Renal pelvis (tissue), 4 donors: ENCODE data around the gene EEF1AKMT3. TPM values are rescaled to one million over a fixed set of nuclear protein-coding genes. Genes with fewer than 3 reads are reported as not detected.
A peak's percentile ranks its signal among the peaks of the same experiment; 100 is the strongest.
"Not testable (repeated sequence)": the region's sequence is repeated elsewhere in the genome, so short reads cannot be mapped to it uniquely, and the experiment has no call there.

ENCODE experiments used
- DNase-seq: peaks from one replicate; pipeline ENCODE4 v3.0.0-alpha.2; 2013
- polyA plus RNA-seq, 3 donors: library from polyadenylated mRNA; unstranded; fragments of 120-200 nt; gene quantifications; one replicate each; pipeline ENCODE4 v1.2.1, GENCODE V29; 2013; ENCODE audit not compliant: insufficient read length in 3 of 3

Gene EEF1AKMT3
- polyA plus RNA-seq, 3 donors = 9.3 to 13.7 (median 13.4) TPM

- no peak for DNase-seq
These were observed 8.3 kb upstream of the EEF1AKMT3 start for GRCh38 chr12:57763881-57764661.

GRCh38 chr12:57764662-57765002 lies 7.8 kb upstream of the EEF1AKMT3 start:
- no peak for DNase-seq

DNA sequence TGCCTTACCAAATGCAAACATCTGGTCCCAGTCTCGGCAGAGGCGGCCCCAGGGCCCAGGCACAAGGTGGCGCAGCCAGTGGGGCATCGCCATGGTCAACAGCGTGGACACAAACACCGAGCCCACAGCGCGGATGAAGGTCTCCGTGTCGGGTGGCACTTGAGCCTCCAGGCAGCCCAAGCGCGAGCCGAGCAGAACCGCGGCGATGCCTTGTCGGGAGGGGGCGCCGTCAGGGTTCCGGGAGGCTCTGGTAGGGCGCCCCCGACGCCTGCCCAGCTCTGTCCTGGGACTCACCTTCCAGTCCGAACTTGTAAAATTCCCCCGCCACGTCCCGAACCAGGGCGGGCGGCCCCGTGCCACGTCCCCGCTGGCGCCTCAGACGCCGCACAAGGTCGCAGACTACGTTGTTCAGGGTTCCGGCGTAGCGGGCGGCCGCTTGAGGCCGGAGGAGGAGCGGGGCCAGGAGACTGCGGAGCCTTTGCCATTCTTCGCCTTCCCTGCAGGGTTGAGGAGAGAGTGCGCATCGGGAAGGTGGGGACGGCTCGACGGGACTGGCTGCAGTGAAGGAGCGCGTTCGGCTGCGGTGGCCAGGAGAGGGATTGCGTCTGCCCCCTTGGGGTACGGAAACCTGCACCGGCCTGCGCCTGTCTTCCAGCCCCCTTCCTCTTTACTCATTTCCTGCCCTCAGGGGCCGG lies 7.3 kb upstream of the EEF1AKMT3 start:
- no peak for DNase-seq

GRCh38 chr12:57765698-57766463 lies 6.5 kb upstream of the EEF1AKMT3 start:
- no peak for DNase-seq

GRCh38 chr12:57766464-57767304 lies 5.7 kb upstream of the EEF1AKMT3 start, which contains the start of gene CYP27B1:
CYP27B1 (minus strand) TSS chr12:57767078; CDS start chr12:57767041, 37 bp downstream.
- DNase-seq = no peak

DNA sequence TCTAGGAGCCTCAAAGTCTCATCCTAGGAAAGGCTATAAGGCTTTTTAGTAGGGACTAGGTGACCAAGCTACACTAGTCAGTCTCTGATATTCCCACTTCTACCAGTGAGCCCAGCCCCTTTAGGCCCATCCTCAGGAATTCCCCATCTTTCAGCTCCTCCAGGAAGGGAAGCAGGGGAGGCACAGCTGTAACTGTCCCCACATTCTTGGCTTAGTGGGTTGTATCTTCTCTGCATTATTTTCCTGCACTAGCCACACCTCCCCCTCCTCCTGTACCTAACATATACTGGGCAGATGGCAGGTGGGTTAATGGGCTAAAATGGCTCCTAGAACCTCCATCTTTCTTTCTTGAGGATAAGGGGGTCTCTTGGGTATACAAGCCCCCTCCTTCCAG lies 5.1 kb upstream of the EEF1AKMT3 start:
- DNase-seq = no peak

DNA sequence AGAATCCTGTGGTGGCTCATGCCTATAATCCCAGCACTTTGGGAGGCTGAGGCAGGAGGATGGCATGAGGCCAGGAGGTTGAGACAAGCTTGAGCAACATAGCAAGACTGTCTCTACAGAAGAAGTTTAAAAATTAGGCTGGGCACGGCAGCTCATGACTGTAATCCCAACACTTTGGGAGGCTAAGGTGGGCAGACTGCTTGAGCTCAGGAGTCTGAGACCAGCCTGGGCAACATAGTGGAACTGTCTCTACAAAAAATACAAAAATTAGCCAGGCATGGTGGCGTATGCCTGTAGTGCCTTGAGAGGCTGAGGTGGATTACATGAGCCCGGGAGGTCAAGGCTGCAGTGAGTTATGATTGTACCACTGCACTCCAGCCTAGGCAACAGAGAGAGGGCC lies 4.5 kb upstream of the EEF1AKMT3 start:
- DNase-seq = no peak

DNA sequence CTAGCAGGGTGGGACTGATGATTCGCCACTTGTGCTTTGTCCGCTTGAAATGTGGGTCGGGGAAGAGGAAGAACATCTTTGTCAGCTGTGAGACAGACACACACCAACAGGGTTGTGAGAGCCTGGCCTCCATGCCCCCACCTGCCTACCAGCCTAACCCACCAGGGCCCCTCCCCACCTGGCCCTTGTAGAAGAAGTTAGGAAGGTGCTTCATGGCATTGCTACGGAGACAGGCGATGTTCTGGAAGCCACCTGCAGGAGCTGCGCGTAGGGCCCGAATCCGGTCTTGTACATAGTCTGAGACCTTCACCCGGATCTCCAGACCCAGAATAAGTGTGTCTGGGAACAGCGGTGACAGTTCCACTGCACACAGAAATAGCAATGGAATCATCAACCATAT lies 2.8 kb upstream of the EEF1AKMT3 start:
- no peak for DNase-seq

DNA sequence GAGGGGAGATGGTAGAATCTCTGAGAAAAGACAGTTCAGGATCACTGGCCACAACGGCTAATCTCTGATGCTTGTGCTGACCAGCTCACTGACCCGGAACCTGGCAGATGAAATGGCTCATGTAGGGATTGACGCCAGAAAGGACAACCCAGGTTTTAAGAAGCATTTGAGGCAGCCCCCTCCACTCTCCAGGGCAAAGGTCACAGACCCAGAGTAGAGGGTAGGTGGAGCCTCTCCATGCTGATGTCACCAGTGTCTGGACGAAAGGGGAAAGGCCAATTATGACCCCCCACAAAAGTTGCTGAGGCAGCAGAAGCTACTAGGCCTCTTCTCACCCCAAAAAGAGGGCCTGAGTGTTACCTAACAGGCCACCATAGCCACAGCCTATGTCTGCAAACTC lies 1.7 kb upstream of the EEF1AKMT3 start:
- DNase-seq = no peak

DNA sequence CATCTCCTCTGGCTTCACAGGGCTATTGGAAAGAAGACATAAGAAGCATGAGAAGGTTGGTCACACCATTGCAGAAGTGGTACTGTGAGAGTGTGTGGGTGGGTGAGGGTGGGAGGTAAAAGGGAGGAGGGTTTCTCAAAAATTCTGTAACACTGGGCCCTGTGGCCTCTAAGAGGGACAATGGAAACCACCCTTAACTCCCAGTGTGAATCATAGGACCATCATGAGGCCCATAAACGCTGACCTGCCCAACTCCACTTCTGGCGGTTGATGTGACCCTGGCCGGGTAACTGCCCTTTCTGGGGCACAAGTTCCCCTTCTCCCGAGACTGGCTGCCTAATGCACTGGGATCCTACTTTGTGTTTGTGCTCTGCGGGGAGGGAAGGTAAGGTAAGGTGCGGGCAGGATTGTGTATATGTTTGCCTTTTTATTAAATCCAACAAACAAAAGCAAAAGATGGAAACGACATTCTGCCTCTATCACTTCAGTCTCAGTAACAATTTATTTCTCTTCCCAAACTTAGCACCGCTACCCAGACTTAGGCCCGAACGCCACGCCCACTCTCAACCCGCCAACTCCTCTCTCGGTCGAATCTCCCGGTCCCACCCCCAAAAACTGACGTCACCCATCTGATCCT lies 1.1 kb upstream of the EEF1AKMT3 start:
- peak; percentile 94 for DNase-seq

DNA sequence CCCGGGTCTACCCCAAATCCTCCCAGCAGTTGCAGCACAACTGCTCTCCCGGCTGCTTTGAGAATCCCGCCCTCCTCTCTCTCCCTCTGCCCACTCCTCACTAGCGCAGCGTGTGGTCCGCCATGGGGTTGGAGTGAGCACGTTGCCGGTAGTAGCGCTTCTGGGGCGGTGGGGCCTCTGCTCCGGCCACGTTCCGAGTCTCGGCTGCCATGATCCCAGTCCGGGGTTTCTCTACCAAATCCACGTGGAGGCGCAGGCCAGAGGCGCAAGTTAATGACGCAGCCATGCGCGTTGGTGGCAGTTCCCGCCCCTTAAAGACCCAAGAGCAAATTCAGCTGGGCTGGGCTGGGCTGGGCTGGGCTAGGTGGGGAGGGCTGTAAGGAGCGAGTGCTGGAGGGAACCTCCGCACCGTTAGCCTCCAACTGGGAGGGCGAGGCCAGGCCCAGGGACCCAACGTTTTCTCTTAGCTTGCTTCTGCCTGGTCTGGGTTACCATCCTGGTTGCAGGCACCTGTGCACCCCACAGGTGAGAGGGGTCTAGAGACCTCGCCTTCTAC lies 463 bp upstream of the EEF1AKMT3 start, which contains the start of gene METTL1:
METTL1 (minus strand) TSS at position 233 of the 556 bp plus-strand sequence; CDS start at position 211, 22 bp downstream.
- DNase-seq = peak; percentile 98

- DNase-seq = not testable (repeated sequence)
These were observed 2.2 kb downstream of the EEF1AKMT3 start for GRCh38 chr12:57774634-57775033.

DNA sequence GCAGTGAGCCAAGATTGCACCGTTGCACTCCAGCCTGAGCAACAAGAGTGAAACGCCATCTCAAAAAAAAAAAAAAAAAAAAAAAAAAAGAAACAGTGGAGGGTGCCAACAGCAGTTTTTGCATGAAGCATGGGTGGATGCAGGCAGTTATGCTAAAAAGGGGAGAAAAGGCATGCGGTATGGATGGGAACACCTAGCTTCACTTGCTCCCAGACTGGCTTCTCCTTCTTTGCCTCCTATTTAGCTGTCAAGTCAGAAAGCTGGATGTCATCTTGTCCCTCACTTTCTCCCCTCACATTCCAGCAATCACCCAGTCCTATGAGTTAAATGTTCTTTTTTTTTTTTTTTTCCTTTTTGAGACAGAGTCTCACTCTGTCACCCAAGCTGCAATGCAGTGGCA lies 2.6 kb downstream of the EEF1AKMT3 start:
- DNase-seq = no peak

DNA sequence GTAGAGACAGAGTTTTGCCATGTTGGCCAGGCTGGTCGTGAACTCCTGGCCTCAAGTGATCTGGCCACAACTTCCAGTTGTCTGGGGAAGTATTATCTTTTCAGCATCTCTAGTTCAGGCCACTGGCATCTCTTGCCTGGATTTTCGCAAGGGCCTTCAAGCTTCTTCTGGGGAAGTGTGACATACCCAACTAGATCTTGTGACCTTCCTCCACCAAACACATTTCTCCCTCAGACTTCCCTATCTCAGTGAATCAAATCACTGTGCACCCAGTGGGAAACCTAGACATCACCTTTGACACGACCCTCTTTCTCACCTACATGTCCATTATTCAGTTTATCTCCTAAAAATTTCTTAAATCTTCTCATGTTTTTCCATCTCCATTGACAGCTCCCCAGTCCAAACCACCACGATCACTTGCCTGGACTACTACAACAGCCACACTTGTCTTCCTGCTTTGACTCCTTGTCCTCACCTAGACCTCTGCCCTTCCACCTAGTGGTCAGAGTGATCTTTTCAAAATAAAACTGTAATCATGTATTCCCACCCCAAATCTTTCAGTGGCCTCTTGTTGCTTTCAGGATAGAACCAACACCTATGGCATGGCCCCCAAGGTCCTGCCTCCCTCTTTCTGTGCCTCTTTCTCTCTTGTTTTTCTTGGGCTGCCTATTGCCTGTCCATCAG lies 3.3 kb downstream of the EEF1AKMT3 start:
- DNase-seq = no peak

GRCh38 chr12:57776247-57776587 lies 3.8 kb downstream of the EEF1AKMT3 start:
- DNase-seq = no peak

DNA sequence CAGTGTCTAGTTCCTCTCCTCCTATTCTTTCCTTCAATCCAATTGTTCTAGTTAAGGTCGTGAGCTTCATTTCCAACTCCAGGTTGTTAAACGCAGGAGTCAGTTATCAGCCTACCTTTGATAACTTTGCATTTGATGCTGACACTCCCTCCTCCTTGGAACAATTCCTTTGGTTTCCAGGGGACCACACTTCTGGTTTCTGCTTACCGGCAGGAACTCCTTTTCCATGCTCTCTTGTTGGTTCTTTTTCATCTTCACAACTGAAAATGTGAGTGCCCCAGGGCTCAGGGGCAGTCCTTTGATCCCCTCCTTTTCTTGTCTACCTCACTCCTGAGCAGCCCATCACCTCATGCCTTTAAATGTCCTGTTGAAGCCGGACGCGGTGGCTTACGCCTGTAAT lies 5.0 kb downstream of the EEF1AKMT3 start:
- DNase-seq = no peak

- no peak for DNase-seq
These were observed 5.5 kb downstream of the EEF1AKMT3 start for GRCh38 chr12:57777911-57778310.

GRCh38 chr12:57779736-57780135 lies 7.3 kb downstream of the EEF1AKMT3 start:
- DNase-seq = no peak

- no peak for DNase-seq
These were observed 8.0 kb downstream of the EEF1AKMT3 start for GRCh38 chr12:57780284-57780897.

DNA sequence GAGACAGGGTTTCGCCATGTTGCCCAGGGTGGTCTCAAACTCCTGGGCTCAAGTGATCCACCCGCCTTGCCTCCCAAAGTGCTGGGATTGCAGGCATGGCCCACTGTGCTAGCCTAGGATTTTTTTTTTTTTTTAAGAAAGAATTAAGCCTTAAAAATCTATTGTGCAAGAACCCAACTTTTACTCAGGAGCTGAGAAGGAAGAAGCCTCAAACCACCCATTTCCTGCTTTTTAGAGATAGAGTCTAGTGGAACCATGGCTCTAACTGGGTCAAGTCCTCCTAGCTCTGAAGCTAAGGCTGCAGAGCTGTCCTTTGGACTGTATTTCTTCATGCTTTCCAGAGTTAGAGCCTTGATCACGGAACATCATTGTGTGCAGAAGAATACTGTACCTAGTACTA lies 8.8 kb downstream of the EEF1AKMT3 start:
- DNase-seq = no peak
